Loucy (cell line): ENCODE data around the gene ASTL.

Source experiments
- H2AFZ ChIP-seq: fragments of 200-600 bp; sonication (generic); 2 replicates; pipeline ENCODE4 v1.6.0; 2016; ENCODE audit warnings: antibody characterized with exemption, mild to moderate bottlenecking, low read length, moderate library complexity
- H3F3A ChIP-seq: fragments of 200-600 bp; 2 replicates; pipeline ENCODE4 v1.6.0; 2016; ENCODE audit warnings: antibody characterized with exemption, low read depth, mild to moderate bottlenecking
- H3K27me3 ChIP-seq: fragments of 200-600 bp; sonication (generic); 2 replicates; pipeline ENCODE4 v1.6.1; 2014; ENCODE audit warnings: low read length, mild to moderate bottlenecking; ENCODE audit not compliant: insufficient read depth, poor library complexity, severe bottlenecking
- H3K36me3 ChIP-seq: fragments of 200-600 bp; sonication (generic); 2 replicates; pipeline ENCODE4 v1.6.1; 2016; ENCODE audit warnings: low read length; ENCODE audit not compliant: insufficient read depth
- H3K4me1 ChIP-seq: fragments of 200-600 bp; sonication (generic); 2 replicates; pipeline ENCODE4 v1.5.1; 2014; ENCODE audit warnings: low read length, mild to moderate bottlenecking; ENCODE audit not compliant: insufficient read depth, poor library complexity, severe bottlenecking
- H3K4me2 ChIP-seq: fragments of 200-600 bp; sonication (generic); 2 replicates; pipeline ENCODE4 v1.6.0; 2014; ENCODE audit warnings: antibody characterized with exemption, low read length, low read depth, mild to moderate bottlenecking; ENCODE audit not compliant: poor library complexity, severe bottlenecking
- H3K4me3 ChIP-seq: fragments of 200-600 bp; sonication (generic); 2 replicates; pipeline ENCODE4 v1.5.1; 2014; ENCODE audit warnings: low read length, mild to moderate bottlenecking, mixed read lengths; ENCODE audit not compliant: poor library complexity, severe bottlenecking
- H3K79me2 ChIP-seq: fragments of 200-600 bp; sonication (generic); 2 replicates; pipeline ENCODE4 v1.6.1; 2014; ENCODE audit warnings: low read length; ENCODE audit not compliant: insufficient read depth
- H3K9ac ChIP-seq: fragments of 200-600 bp; sonication (generic); 2 replicates; pipeline ENCODE4 v1.6.0; 2014; ENCODE audit warnings: mild to moderate bottlenecking, low read depth, low read length, moderate library complexity; ENCODE audit not compliant: poor library complexity, severe bottlenecking
- H3K9me2 ChIP-seq: fragments of 200-600 bp; sonication (generic); replicated peaks from 2 replicates; pipeline ENCODE4 v1.6.1; 2016; ENCODE audit warnings: low read depth, low read length, mixed read lengths
- H3K9me3 ChIP-seq: fragments of 200-600 bp; sonication (generic); 2 replicates; pipeline ENCODE4 v1.6.1; 2014; ENCODE audit warnings: mild to moderate bottlenecking, antibody characterized with exemption, low read length, low read depth; ENCODE audit not compliant: insufficient read depth
- H4K20me1 ChIP-seq: fragments of 200-600 bp; sonication (generic); 2 replicates; pipeline ENCODE4 v1.6.0; 2014; ENCODE audit warnings: antibody characterized with exemption, low read length, mild to moderate bottlenecking; ENCODE audit not compliant: insufficient read depth, poor library complexity, severe bottlenecking
- CTCF ChIP-seq: fragments of 200-600 bp; sonication (generic); conservative IDR thresholded peaks from 2 replicates; pipeline ENCODE4 v1.5.1; 2014; ENCODE audit warnings: mild to moderate bottlenecking, antibody characterized with exemption, low read length
- EZH2phosphoT487 ChIP-seq: fragments of 200-600 bp; IDR thresholded peaks from 2 replicates; pipeline ENCODE4 v1.6.1; 2018; ENCODE audit warnings: antibody characterized with exemption, mild to moderate bottlenecking, moderate library complexity, borderline replicate concordance

Gene ASTL

GRCh38 chr2:96184989-96185388 lies 46.7 kb upstream of the ASTL start:
- Histone ChIP-seq H3K4me1 (peaks cover 5% of the 10 kb centered on the region), H2AFZ (no peak overlapping the region), H3K9ac (no peak overlapping the region), H4K20me1 (no peaks in the 10 kb centered on the region), H3K79me2 (no peaks in the 10 kb centered on the region), H3F3A (peaks cover 5% of the 10 kb centered on the region; the same call in 1 of the 2 replicates), H3K27me3 (no peaks in the 10 kb centered on the region), H3K9me2 (no peaks in the 10 kb centered on the region), H3K4me2 (no peak overlapping the region), H3K9me3 (no peaks in the 10 kb centered on the region), H3K36me3 (peaks cover 48% of the 10 kb centered on the region), H3K4me3 (no peak overlapping the region)
- TF ChIP-seq EZH2phosphoT487 (no peak), CTCF (no peak)

GRCh38 chr2:96184188-96184587 lies 45.9 kb upstream of the ASTL start:
- Histone ChIP-seq H3K9me2 (no peaks in the 10 kb centered on the region), H3K36me3 (peaks cover 45% of the 10 kb centered on the region), H3K27me3 (no peaks in the 10 kb centered on the region), H3K4me1 (peaks cover 5% of the 10 kb centered on the region), H3K79me2 (no peaks in the 10 kb centered on the region), H3K9ac (no peak overlapping the region), H3K9me3 (no peaks in the 10 kb centered on the region), H3K4me3 (no peak overlapping the region), H3K4me2 (no peak overlapping the region), H2AFZ (no peak overlapping the region), H3F3A (peaks cover 5% of the 10 kb centered on the region; the same call in 1 of the 2 replicates), H4K20me1 (no peaks in the 10 kb centered on the region)
- TF ChIP-seq EZH2phosphoT487, result no peak
- no peak for TF ChIP-seq CTCF

- H3K4me1 ChIP-seq, result peaks cover 5% of the 10 kb centered on the region
- TF ChIP-seq CTCF (no peak), EZH2phosphoT487 (no peak)
- no peaks in the 10 kb centered on the region for H3K9me2 ChIP-seq
- no peak overlapping the region for H3K9ac ChIP-seq
- H4K20me1 ChIP-seq, result no peaks in the 10 kb centered on the region
- H3K9me3 ChIP-seq, result no peaks in the 10 kb centered on the region
- H3F3A ChIP-seq, result 0 out of 2 replicates have a peak, but pooled peaks cover 2% of the 10 kb centered on the region
- no peak overlapping the region for H3K4me2 ChIP-seq
- no peak overlapping the region for H2AFZ ChIP-seq
- H3K79me2 ChIP-seq, result no peaks in the 10 kb centered on the region
- no peaks in the 10 kb centered on the region for H3K27me3 ChIP-seq
- H3K4me3 ChIP-seq, result no peak overlapping the region
- H3K36me3 ChIP-seq, result peaks cover 28% of the 10 kb centered on the region; the same call in 1 of the 2 replicates
Observed at GRCh38 chr2:96181529-96181928, 43.2 kb upstream of the ASTL start.
